HCT116 (cell line): Measurements from ENCODE around the gene ITPK1. TPM values are rescaled to one million over a fixed set of nuclear protein-coding genes. Genes with fewer than 3 reads are reported as not detected.

ENCODE experiments used
- ATAC-seq: fragments of 200-7000 bp; cut with Tn5 transposase; 2 replicates; pipeline ENCODE4 v1.9.1; 2020; ENCODE audit warnings: mild to moderate bottlenecking, moderate library complexity
- BruUV-seq: library from RNA; stranded (reverse); fragments of 400-500 nt; replicated peaks from 2 replicates; lab custom pipeline; 2021; lab: Mats Ljungman, UMichigan
- CTCF ChIA-PET: fragments of 300-600 bp; sonication (Branson Sonifier 250); formaldehyde crosslinking; loops from one replicate; lab custom pipeline; 2021; ENCODE audit warnings: antibody characterized with exemption; lab: Charles Lee
- POLR2A ChIA-PET: fragments of 300-600, 350-600 bp; sonication (Branson Sonifier 250); formaldehyde crosslinking; loops from one replicate; lab custom pipeline; 2021; ENCODE audit warnings: antibody characterized with exemption; lab: Charles Lee
- RAD21 ChIA-PET, 2 experiments: fragments of 300-600 bp; sonication (Branson Sonifier 250); formaldehyde crosslinking; loops; one replicate each; lab custom pipeline; 2023; ENCODE audit warnings: low total read pairs in 2 of 2; ENCODE audit not compliant: uncharacterized antibody in 2 of 2, unreplicated experiment in 2 of 2, low non-redundant PET in 1 of 2; lab: Charles Lee
- DNase-seq: peaks from one replicate; pipeline ENCODE4 v3.0.0-alpha.2; 2010; ENCODE audit warnings: low read depth, low spot score
- H2AFZ ChIP-seq: fragments of 200-600 bp; shearing (Covaris generic), sonication (generic); 2 replicates; pipeline ENCODE4 v1.6.1; 2017; ENCODE audit warnings: low read depth, mixed run types, mixed read lengths, antibody characterized with exemption, low read length; ENCODE audit not compliant: poor library complexity, severe bottlenecking
- H3K27ac ChIP-seq: 2 replicates; pipeline ENCODE4 v1.5.1; 2012; ENCODE audit warnings: low read depth, low read length
- H3K27me3 ChIP-seq: fragments of 200-600 bp; sonication (generic); 2 replicates; pipeline ENCODE4 v1.6.1; 2016; ENCODE audit warnings: mixed run types, low read length, mixed read lengths; ENCODE audit not compliant: insufficient read depth
- H3K36me3 ChIP-seq, 2 experiments: fragments of 200-500 bp in 1 of 2; fragments of 200-600 bp in 1 of 2; sonication (Bioruptor generic) in 1 of 2; sonication (generic) in 1 of 2; 2 replicates each; pipeline versions ENCODE4 v1.5.1 to v1.6.1; 2014 to 2016; ENCODE audit warnings: low read length in 2 of 2, inconsistent platforms in 1 of 2, mixed read lengths in 1 of 2, mixed run types in 1 of 2; ENCODE audit not compliant: insufficient read depth in 2 of 2, control insufficient read depth in 1 of 2
- H3K4me1 ChIP-seq, 2 experiments: fragments of 200-600 bp in 1 of 2; sonication (generic) in 1 of 2; 2 replicates each; pipeline versions ENCODE4 v1.5.1 to v1.6.1; 2012 to 2017; ENCODE audit warnings: low read length in 2 of 2, inconsistent platforms in 1 of 2, mild to moderate bottlenecking in 1 of 2, mixed read lengths in 1 of 2, mixed run types in 1 of 2, moderate library complexity in 1 of 2; ENCODE audit not compliant: insufficient read depth in 2 of 2, control insufficient read depth in 1 of 2
- H3K4me2 ChIP-seq: fragments of 200-600 bp; sonication (generic); 2 replicates; pipeline ENCODE4 v1.6.1; 2017; ENCODE audit warnings: mixed run types, low read length, mixed read lengths
- H3K4me3 ChIP-seq, 2 experiments: fragments of 200-600 bp in 1 of 2; sonication (generic) in 1 of 2; replicated peaks in 1 of 2; 2 replicates each; pipeline ENCODE4 v1.5.1; 2011 to 2016; ENCODE audit warnings: low read length in 2 of 2, control low read depth in 1 of 2, low read depth in 1 of 2, mild to moderate bottlenecking in 1 of 2, mixed read lengths in 1 of 2, mixed run types in 1 of 2
- H3K79me2 ChIP-seq: fragments of 200-600 bp; sonication (generic); 2 replicates; pipeline ENCODE4 v1.6.1; 2017; ENCODE audit warnings: mild to moderate bottlenecking, mixed run types, low read length, moderate library complexity, mixed read lengths; ENCODE audit not compliant: insufficient read depth
- H3K9ac ChIP-seq: fragments of 200-600 bp; sonication (generic); 2 replicates; pipeline ENCODE4 v1.6.1; 2016; ENCODE audit warnings: low read length, mixed read lengths
- H3K9me2 ChIP-seq: fragments of 200-600 bp; sonication (generic), shearing (Covaris generic); 2 replicates; pipeline ENCODE4 v1.6.1; 2017; ENCODE audit warnings: mixed run types, mild to moderate bottlenecking, moderate library complexity; ENCODE audit not compliant: insufficient read depth
- H3K9me3 ChIP-seq, 2 experiments: fragments of 200-500 bp in 1 of 2; fragments of 200-600 bp in 1 of 2; sonication (Bioruptor generic) in 1 of 2; sonication (generic) in 1 of 2; 2 replicates each; pipeline ENCODE4 v1.6.1; 2014 to 2017; ENCODE audit warnings: low read length in 2 of 2, mixed read lengths in 2 of 2, inconsistent platforms in 1 of 2, low read depth in 1 of 2, mild to moderate bottlenecking in 1 of 2, mixed run types in 1 of 2, moderate library complexity in 1 of 2; ENCODE audit not compliant: control insufficient read depth in 1 of 2, insufficient read depth in 1 of 2
- H4K20me1 ChIP-seq: fragments of 200-600 bp; sonication (generic), shearing (Covaris generic); 2 replicates; pipeline ENCODE4 v1.6.1; 2017; ENCODE audit warnings: mixed run types, mild to moderate bottlenecking, moderate library complexity; ENCODE audit not compliant: insufficient read depth
- EGR1 ChIP-seq: IDR thresholded peaks from 2 replicates; pipeline ENCODE4 v1.6.1; 2012; ENCODE audit warnings: low read depth
- EZH2 ChIP-seq: fragments of 200-600 bp; sonication (generic); IDR thresholded peaks from 2 replicates; pipeline ENCODE4 v1.6.1; 2017; ENCODE audit warnings: antibody characterized with exemption, mixed run types
- FOSL1 ChIP-seq: IDR thresholded peaks from 2 replicates; pipeline ENCODE4 v1.6.1; 2012; ENCODE audit warnings: low read depth
- POLR2AphosphoS5 ChIP-seq: IDR thresholded peaks from 2 replicates; pipeline ENCODE4 v1.6.1; 2011; ENCODE audit warnings: mild to moderate bottlenecking, low read depth, low read length, moderate library complexity
- RAD21 ChIP-seq: IDR thresholded peaks from 2 replicates; pipeline ENCODE4 v1.6.1; 2012; ENCODE audit warnings: low read depth, mild to moderate bottlenecking
- SP1 ChIP-seq: IDR thresholded peaks from 2 replicates; pipeline ENCODE4 v1.6.1; 2012; ENCODE audit warnings: low read depth
- ZNF274 ChIP-seq: fragments of 200-500 bp; sonication (Bioruptor generic); IDR thresholded peaks from 2 replicates; pipeline ENCODE4 v1.6.1; 2014; ENCODE audit warnings: mild to moderate bottlenecking, low read depth, low read length, inconsistent platforms
- intact Hi-C: fragments of 100-400 bp; cut with micrococcal nuclease; formaldehyde crosslinking; loops from 2 replicates; pipeline ENCODE4 v1.10.0; 2022
- total RNA-seq: library from RNA; stranded (reverse); gene quantifications from one replicate; pipeline ENCODE4 v1.2.1, GENCODE V29; 2021; ENCODE audit not compliant: unreplicated experiment
- TF ChIP-seq, protein P1 (sequence below): IDR thresholded peaks from 2 replicates; pipeline ENCODE4 v1.6.1; 2011; ENCODE audit warnings: mild to moderate bottlenecking, low read length, moderate library complexity; ENCODE audit not compliant: insufficient replicate concordance; ENCODE audit errors: extremely low read depth
- TF ChIP-seq, protein P2 (sequence below), 3 experiments: fragments of 200-600 bp in 1 of 3; sonication (generic) in 1 of 3; IDR thresholded peaks in 2 of 3; conservative IDR thresholded peaks in 1 of 3; 2 replicates each; pipeline ENCODE4 v1.5.1; 2012 to 2017; ENCODE audit warnings: low read depth in 2 of 3, low read length in 2 of 3, antibody characterized with exemption in 1 of 3, borderline replicate concordance in 1 of 3, control low read depth in 1 of 3, mild to moderate bottlenecking in 1 of 3, mixed read lengths in 1 of 3, mixed run types in 1 of 3, moderate library complexity in 1 of 3; ENCODE audit not compliant: insufficient read depth in 1 of 3

ITPK1 gene
- total RNA-seq, 1 experiment from 2014 or later = 70.2 TPM

DNA sequence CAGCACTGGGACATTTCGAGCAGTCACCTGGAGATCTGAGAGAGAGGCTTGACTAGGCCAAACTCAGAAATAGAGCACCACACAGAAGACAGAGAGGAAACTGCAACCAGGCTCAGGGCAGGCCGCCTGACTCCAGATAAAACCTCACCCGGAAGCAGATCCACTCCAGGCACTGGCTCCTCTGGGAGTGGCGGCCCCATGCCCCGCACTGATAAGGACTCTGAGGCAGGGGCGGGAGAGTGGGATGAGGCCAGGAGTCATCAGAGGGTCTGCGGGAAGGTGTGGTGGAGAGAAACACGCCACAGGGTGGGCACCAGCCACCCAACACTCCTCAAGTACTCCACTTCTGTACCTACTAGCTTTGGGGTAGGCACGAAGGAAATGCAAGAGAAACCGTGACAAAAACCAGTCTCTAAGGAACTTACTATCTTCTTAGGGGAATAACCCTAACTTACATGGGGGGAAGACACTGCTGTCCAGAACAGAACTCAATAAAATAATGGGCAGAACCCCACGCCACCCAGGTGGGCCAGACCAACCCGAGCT is 121.5 kb downstream of the ITPK1 start (continued):
- TF ChIP-seq, protein P1, sequence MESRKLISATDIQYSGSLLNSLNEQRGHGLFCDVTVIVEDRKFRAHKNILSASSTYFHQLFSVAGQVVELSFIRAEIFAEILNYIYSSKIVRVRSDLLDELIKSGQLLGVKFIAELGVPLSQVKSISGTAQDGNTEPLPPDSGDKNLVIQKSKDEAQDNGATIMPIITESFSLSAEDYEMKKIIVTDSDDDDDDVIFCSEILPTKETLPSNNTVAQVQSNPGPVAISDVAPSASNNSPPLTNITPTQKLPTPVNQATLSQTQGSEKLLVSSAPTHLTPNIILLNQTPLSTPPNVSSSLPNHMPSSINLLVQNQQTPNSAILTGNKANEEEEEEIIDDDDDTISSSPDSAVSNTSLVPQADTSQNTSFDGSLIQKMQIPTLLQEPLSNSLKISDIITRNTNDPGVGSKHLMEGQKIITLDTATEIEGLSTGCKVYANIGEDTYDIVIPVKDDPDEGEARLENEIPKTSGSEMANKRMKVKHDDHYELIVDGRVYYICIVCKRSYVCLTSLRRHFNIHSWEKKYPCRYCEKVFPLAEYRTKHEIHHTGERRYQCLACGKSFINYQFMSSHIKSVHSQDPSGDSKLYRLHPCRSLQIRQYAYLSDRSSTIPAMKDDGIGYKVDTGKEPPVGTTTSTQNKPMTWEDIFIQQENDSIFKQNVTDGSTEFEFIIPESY = no peak
- TF ChIP-seq RAD21 (no peak), ZNF274 (no peak), SP1 (no peak), EZH2 (no peak)

DNA sequence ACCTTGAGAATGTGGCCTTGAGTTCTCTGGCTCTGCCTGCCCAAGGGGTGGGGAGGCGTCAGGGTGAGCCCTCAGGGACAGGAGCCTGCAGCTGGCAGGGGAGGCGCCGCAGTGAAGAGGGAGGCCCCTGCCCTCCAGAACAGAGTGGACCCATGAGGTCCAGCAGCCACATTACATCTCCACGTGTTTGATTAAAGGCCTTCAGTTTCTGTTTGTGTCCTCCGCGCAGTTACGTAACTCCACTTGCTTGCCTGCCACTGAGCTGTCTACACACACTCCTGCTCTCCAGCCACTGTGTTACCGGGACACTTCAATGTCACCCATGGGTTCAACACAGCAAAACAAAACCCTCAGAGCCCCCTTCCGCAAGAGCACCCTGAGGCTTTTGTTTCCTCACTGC is 122.4 kb downstream of the ITPK1 start:
- TF ChIP-seq FOSL1 (no peak), EGR1 (no peak), ZNF274 (no peak), POLR2AphosphoS5 (no peak), EZH2 (no peak)
- TF ChIP-seq, protein P2, sequence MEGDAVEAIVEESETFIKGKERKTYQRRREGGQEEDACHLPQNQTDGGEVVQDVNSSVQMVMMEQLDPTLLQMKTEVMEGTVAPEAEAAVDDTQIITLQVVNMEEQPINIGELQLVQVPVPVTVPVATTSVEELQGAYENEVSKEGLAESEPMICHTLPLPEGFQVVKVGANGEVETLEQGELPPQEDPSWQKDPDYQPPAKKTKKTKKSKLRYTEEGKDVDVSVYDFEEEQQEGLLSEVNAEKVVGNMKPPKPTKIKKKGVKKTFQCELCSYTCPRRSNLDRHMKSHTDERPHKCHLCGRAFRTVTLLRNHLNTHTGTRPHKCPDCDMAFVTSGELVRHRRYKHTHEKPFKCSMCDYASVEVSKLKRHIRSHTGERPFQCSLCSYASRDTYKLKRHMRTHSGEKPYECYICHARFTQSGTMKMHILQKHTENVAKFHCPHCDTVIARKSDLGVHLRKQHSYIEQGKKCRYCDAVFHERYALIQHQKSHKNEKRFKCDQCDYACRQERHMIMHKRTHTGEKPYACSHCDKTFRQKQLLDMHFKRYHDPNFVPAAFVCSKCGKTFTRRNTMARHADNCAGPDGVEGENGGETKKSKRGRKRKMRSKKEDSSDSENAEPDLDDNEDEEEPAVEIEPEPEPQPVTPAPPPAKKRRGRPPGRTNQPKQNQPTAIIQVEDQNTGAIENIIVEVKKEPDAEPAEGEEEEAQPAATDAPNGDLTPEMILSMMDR (IDR thresholded peaks at IDR 0.05 in 2 of 3, conservative IDR thresholded peaks at IDR 0.05 in 1 of 3; ENCODE audit: borderline replicate concordance in 1 of 3, insufficient read depth in 1 of 3, low read depth in 2 of 3, low read length in 2 of 3) = no peak
- Histone ChIP-seq H3K79me2 (no peaks in the 10 kb centered on the region), H3K9me2 (no peaks in the 10 kb centered on the region), H4K20me1 (no peaks in the 10 kb centered on the region), H3K27me3 (no peaks in the 10 kb centered on the region), H3K9ac (no peak overlapping the region), H3K4me3 (no peak overlapping the region), H3K36me3 (no peaks in the 10 kb centered on the region), H3K4me2 (no peak overlapping the region), H3K4me1 (no peaks in the 10 kb centered on the region; a peak in 1 of 4 replicates), H2AFZ (no peak overlapping the region), H3K9me3 (no peaks in the 10 kb centered on the region), H3K27ac (no peak overlapping the region)
- RAD21 ChIA-PET = no interaction called here
- POLR2A ChIA-PET = no interaction called here
- BruUV-seq = no TSS peak
- CTCF ChIA-PET = no interaction called here
- intact Hi-C loops = no loop called here
- ATAC-seq (no peak), DNase-seq (no peak)
